ENCODE measurements around the gene UROC1.

DNA sequence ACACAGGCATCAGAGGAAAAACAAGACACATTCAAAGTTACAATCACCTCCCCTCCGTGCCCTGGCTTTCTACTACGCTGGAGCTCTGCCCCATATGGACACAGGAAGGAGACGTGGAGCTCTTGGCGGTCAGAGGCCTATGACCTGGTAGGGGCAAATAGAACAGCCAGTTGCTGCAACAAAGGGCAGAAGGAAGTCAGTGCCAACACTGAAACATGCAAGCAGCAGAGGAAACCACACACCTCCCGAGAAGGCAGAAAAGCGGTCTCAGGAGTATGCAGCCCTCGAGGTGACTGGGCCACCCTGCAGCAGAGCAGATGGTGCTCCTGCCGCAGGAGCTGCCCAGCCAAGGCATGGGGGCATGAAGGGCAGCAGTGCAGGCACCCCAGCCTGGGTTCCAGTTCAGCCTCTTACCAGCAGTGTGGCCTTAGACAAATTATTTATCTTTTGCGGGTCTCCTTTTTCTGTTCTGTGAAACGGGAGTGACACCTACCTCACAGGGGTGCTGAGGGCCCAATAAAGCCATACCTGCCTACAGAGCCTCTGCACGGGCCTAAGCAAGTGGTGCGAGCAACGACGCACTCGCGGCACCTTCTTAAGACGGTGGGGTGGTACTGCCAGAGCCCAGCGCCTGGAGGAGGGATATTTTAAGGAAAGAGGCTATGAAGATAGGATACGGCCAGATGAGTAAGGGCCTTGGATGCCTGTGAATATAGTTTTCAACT is 50.5 kb downstream of the UROC1 start:
- TF ChIP-seq LEF1 (IDR thresholded peaks at IDR 0.05; ENCODE audit: borderline replicate concordance) (no peak), ZNF384 (IDR thresholded peaks at IDR 0.05) (no peak), FOXA1 (IDR thresholded peaks at IDR 0.05) (no peak), SUZ12 (IDR thresholded peaks at IDR 0.05) (no peak), BHLHE40 (IDR thresholded peaks at IDR 0.05; ENCODE audit: borderline replicate concordance) (no peak), HDGF (IDR thresholded peaks at IDR 0.05; ENCODE audit: borderline replicate concordance) (no peak), FOXK2 (IDR thresholded peaks at IDR 0.05) (no peak), FOXM1 (IDR thresholded peaks at IDR 0.05; ENCODE audit: borderline replicate concordance) (no peak), L3MBTL2 (conservative IDR thresholded peaks at IDR 0.05) (no peak), ELF4 (IDR thresholded peaks at IDR 0.05) (no peak), ARNT (IDR thresholded peaks at IDR 0.05) (no peak), PKNOX1 (IDR thresholded peaks at IDR 0.05) (no peak)
